Loucy (cell line): ENCODE measurements around the gene UTP4.
"Not testable (repeated sequence)": the region's sequence is repeated elsewhere in the genome, so short reads cannot be mapped to it uniquely, and the experiment has no call there.

Experiments
- EZH2phosphoT487 ChIP-seq: fragments of 200-600 bp; IDR thresholded peaks from 2 replicates; pipeline ENCODE4 v1.6.1; 2018; ENCODE audit warnings: antibody characterized with exemption, mild to moderate bottlenecking, moderate library complexity, borderline replicate concordance
- TF ChIP-seq, protein P1 (sequence below): fragments of 200-600 bp; sonication (generic); conservative IDR thresholded peaks from 2 replicates; pipeline ENCODE4 v1.5.1; 2014; ENCODE audit warnings: mild to moderate bottlenecking, antibody characterized with exemption, low read length

DNA sequence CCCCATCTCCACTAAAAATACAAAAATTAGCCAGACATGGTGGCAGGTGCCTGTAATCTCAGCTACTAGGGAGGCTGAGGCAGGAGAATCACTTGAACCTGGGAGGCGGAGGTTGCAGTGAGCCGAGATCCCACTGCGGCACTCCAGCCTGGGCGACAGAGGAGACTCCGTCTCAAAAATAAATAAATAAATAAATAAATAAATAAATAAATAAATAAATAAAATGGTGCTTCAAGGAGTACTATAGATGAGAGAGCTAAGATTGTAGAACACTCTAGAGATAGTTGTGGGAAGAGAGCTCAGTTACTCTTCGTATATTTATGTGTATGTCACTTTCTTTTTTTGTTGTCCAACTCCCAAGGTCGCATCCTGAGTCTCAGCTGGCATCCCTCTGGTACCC is 7.0 kb downstream of the UTP4 start:
- TF ChIP-seq, protein P1, sequence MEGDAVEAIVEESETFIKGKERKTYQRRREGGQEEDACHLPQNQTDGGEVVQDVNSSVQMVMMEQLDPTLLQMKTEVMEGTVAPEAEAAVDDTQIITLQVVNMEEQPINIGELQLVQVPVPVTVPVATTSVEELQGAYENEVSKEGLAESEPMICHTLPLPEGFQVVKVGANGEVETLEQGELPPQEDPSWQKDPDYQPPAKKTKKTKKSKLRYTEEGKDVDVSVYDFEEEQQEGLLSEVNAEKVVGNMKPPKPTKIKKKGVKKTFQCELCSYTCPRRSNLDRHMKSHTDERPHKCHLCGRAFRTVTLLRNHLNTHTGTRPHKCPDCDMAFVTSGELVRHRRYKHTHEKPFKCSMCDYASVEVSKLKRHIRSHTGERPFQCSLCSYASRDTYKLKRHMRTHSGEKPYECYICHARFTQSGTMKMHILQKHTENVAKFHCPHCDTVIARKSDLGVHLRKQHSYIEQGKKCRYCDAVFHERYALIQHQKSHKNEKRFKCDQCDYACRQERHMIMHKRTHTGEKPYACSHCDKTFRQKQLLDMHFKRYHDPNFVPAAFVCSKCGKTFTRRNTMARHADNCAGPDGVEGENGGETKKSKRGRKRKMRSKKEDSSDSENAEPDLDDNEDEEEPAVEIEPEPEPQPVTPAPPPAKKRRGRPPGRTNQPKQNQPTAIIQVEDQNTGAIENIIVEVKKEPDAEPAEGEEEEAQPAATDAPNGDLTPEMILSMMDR, result not testable (repeated sequence)
- TF ChIP-seq EZH2phosphoT487, result not testable (repeated sequence)
